HG03460 (cell line): ENCODE results near the gene RTN4R.
"Not testable (repeated sequence)": the region's sequence is repeated elsewhere in the genome, so short reads cannot be mapped to it uniquely, and the experiment has no call there.

Source experiments
- ATAC-seq: cut with Tn5 transposase; IDR thresholded peaks from one replicate; pipeline ENCODE4 v1.9.1; 2021; ENCODE audit not compliant: unreplicated experiment

The RTN4R gene

DNA sequence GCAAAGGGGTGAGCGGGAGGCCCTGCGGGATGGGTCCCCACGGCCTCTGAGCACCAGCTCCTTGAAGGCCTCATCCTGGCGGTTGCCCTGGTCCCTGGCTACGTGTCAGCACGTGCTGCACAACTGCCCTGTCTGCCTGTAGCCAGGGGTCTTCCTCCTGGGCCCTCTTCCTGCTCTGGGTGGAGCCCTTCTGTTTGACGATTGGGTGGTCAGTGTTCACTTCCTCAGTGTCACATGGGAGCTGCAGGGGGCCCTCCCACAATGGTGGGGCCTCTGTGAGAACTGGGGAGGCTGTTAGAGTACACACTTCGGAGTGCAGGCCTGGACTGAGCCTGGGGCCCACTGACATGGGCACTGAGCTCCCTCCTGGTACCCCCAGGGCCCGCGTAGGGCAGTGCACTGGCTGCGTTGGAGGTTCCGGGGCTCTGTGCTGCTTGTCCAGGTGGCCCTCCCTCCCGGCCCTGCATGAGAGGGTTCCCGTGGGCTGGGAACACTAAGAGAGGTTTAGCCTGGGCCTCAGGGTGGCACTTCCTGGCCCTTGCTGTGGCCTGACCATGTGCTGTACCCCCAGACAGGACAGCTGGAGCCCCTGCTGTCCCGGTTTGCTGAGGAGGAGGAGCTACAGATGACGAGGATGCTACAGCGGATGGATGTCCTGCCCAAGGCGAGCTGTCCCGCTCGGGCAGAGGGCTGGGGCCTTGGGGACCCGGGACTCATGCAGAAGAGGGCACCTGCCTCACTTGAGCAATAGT, 38.0 kb upstream of the RTN4R start:
- ATAC-seq, result no peak

DNA sequence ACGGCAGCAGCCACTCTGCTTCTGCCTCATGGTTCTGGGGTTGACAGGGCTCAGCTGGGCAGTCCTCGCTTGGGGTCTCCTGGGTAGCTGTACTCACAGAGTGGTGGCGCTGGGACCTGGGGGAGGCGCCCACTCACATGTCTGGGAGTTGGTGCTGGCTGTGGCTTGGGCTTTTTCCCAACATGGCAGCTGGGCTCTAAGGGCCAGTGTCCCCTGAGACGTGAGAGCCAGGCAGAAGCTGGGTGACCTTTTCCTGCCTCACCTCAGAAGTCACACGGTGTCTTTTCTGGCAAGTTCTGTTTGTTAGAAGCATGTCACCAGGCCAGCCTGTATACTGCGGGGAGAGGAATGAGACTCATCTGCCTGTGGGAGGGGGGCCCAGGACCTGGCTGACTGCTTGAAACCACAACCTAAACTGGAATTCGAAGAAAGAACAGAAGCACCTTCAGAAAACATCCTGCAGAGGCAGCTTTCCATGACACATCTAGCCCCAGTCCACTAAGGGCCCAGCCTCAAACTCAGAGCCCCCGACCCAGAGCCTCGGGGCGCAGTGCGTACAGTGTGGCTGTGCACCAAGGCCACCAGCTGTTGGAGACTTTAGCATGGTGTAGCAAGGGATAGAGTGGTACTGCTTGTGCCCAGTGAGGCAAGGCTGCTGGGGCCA, 37.2 kb upstream of the RTN4R start:
- not testable (repeated sequence) for ATAC-seq

DNA sequence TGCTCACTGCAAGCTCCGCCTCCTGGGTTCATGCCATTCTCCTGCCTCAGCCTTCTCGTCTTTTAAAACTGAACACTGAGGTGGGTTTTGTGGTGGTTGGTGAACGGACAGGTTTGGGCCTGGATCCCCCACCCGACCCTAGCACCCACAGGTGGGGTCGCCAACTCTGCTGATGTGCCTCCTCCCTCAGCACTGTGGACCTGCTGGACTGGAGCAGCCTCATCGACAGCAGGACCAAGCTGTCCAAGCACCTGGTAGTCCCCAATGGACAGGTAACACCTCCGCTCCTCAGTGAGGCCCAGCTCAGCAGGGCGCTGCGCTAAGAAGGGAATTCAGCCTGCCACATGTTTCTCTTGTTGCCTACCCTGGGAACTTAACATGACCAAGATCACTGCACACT, 36.5 kb upstream of the RTN4R start:
- no peak for ATAC-seq

DNA sequence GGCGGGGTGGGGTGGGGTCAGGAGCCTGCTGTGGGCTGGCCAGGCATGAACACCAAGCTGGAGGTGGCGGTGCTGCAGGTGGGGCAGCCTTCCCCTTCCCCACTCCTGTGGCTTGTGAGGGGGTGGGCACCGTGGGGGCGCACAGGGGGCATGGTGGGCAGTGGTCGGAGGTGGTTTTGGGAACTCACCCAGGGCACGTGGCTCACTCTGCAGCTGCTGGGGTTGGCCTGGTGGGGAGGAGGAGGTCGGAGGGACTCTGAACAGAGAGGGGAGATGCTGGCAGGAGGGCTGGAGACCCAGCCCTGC, 35.1 kb upstream of the RTN4R start:
- ATAC-seq, result not testable (repeated sequence)

DNA sequence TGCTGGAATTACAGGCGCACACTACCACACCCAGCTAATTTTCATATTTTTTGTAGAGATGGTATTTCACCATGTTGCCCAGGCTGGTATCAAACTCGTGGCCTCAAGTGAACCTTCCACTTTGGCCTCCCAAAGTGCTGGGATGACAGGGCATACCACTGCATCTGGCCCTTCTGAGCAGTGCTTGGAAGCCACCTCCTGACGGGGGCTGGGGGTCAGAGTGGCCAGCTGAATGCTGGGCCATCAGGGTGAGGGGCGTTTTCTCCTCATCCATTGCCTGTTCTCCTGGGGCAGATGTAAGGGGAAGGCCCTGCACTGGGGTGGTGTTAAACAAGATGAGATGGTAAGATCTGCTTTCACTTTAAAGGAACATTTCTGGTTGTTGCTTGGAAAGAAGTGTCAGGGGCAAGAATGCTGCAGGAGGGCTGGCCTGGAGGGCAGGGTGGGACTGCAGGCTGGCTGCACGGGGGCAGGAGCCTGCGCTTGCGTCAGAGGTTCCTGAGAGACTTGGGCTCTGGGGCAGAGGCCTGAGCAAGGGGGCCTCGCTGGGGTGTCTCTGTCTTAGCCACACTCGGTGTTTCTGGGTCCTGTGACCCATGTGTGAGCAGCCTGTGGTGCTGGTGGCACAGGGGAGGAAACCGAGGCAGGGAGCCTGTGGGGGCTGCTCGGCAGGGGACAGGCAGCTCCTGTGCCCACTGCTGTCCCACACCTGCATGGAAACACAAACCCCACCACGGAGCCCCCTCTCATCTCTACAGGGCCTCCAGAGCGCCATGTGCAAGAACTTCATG, 34.5 kb upstream of the RTN4R start:
- no peak for ATAC-seq

DNA sequence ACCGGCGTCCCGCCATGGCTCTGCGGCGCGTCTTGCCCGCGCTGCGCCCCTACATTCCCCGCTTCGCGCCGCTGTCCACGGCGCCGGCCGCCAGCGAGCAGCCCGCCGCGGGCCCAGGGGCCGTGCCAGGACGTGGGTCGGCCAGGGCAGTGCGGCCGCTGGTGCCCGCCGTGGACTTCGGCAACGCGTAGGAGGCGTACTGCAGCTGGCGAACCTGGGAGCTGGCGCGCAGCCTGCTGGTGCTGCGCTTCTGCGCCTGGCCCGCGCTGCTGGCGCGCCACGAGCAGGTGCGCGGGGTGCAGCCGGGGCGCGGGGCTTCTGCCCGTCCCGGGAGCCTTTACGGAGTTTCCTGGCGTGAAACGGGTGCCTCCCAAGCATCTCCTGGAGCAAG, 31.6 kb upstream of the RTN4R start:
- ATAC-seq, result peak; percentile 7

DNA sequence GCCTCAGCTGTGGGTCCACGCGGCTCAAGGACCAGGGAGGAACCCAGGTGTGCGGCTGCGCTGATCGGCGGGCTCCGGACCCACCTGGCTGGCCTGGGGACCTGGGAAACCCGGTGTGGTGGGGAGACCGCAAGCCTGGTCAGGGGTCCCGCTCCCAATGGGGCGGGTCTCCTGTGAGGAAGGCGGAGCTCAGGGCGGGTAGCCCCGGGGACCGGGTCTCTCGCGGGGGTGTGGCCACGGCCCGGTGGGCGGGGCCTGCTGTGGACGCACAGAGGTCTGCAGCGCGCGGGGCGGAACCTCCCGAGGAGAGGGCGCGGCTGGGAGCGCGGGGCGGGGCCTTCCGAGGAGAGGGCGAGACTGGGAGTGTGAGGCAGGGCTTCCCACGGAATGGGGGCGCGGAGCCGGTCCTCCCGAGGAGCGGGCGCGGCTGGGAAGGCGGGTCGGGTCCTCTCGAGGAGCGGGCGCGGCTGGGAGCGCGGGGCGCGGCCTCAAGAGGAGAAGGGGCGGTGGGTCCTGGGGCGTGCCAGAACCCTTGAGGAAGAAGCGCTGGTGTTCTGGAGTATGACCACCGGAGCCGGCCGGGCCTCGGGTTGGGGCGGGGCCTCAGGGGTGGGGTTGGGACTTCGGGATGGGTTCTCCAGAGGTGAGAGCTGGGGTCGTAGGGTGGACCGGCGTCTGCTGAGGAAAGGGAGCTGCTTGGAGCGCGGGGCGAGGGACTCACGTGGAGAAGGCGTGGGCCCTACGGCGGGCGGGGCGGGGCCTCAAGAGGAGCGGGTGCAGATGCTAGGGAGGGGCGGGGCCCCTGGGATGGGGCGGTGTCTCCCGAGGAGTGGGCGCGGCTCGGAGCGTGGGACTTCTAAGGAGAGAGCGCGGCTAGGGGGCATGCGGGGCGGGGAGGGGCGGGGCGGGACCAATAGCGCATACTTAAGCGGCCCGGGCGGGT, 31.0 kb upstream of the RTN4R start:
- ATAC-seq, result peak; percentile 79

DNA sequence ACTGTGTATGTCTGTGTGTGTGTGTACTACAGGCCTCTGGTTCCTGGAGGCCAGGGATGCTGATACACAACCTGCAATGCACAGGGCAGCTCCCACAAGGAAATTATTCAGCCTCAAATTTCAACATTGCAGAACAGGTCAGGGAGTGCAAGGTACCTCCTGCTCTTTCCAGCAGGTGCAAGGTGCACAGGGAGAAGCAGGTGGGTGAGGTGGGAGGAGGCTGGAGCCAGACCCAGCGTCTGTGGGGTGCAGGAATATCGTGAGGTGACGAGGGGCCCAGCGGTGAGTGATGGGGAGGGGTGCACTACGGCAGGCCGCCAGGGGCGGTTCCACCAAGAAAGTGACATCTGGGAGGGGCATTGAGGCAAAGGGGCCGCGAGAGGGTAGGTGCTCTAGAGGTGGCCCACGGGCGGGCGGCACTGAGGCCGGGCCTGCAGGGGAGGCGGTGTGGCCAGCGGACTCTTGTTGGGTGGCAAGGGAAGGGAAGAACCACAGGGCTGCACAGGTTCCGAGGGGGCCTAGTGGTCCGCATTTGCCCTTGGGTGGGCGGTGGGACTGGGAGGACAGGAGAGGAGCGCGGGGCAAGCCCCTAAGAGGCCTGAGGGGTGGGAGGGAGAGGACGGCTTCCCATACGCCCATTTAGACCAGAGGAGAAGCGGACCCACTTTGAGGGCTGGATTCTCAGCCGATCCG, 30.1 kb upstream of the RTN4R start:
- ATAC-seq, result no peak

DNA sequence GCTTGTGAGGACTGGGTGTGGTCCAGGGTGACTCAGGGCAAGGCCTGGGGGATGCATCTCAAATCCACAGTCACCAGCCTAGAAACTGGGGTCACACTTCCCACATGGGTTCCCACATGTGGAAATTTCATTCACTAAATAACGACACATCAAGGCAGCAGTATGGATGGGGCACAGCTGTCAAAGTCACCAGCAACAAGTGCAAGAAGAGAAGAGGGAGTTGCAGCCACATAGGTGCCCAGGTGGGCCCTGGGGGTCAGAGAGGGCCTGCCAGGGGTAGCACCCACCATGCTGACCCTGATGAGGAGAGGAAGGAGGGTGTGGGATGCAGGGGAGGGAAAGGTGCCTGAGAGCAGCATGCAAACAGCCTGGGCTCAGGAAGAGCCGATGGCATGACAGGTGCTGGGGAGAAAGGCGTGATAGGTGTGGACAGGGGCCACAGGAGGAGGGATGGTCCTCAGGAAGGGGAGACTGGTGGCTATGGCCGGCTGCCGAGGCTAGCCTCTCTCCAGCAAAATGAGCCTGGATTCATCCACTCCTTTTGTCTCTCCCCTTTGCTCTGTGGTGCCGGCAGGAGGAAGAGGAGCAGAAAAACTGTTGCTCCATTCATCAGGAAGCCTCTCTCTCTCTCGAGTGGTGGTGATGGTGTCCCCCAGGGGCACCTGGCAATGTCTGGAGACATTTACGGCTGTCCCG, 29.4 kb upstream of the RTN4R start:
- ATAC-seq, result no peak

DNA sequence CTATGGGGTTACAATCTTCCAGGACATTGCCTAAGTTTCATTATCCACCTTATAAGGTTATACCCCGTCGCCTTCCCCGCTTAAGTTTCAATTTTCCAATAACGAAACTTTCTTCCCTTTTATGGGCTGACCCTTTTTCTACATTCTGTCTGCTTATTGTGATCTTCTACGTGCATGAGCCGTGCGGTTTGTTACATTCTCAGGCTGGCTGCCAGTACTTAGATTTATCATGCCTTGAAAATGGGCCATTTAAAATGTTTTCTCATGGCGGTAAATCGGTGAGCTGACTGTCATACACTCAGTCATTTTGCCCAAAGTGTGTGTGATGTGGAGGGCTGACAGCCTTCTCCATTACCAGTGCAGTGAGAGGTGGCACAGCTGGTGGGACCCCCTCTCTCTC, 28.5 kb upstream of the RTN4R start:
- no peak for ATAC-seq

DNA sequence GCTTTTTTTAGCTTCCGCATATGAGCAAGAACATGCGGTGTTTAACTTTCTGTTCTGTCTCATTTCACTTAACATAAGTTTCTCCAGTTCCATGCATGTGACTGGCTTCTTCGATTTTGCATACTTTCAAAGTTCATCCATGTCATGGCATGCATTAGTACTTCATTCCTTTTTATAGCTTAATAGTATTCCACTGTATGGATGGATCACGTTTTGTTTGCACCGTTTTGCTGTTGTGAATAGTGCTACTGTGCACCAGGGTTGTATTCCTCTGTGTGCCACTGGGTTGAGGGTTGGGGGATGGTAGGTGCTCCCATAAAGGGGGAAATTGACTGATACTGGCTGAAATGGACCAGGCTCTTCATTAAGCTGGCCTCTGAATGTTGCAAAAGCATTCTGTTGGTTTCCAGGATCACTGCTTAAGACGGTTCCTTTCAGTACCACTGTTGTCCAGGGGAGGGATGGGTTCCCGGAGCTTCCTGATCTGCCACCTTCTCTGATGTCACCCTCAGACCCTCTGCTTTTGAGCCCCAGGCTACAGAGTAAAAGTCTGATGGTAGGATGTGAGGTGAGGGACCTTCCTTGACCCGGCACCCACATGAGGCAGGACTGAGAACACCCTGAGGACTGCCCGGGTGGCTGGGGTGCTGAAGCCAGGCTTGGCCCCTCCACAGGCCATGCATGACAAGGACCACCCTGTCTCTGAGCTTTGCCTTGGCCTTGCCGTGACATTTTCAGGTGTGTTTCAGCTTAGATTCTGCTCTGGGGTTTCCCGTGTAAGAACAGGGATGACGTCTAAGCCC, 27.3 kb upstream of the RTN4R start:
- ATAC-seq, result no peak

DNA sequence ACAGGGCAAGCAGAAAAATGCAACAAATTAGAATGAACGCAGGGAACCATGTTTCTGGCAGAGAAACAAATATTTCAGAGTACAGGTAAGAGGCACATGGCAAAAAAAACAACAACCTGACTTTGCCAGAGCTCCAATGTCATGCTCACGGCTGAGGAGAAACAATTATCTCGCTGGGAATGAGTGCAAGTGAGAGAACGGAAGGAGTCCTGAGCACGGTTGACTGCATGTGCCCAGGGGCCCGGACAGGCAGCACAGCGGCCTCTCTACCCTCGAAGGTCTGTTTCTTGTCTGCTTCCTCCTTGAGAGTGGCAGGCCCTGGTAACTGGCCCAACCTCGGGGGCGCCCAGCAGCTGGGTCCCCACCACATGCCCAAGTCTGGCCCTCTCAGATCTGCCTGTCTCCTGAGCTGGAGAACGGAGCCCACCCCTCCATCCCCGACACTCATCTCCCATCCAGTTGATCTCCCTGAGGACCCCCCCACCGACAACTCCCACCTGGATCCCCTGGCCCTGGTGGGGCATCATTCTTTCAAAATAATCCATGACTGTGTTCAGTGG, 24.6 kb upstream of the RTN4R start:
- no peak for ATAC-seq

DNA sequence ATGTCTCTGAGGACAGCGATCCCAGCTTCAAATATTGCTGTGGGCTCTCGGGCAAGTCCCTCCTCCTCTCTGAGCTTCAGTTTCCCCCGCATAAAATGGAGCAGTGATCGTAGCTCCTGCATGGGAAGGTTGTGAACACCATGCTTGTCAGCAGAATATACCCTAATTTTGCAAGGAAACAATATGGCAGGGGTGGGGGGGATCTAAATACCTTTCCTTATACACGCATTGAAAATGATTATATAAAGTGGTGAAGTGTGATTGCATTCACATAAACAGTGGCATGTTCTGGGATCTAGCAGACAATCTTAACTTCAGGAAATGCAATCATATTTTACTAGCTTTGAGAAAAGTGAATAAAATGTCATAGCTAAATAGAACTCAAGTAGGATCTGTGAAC, 24.0 kb upstream of the RTN4R start:
- no peak for ATAC-seq

DNA sequence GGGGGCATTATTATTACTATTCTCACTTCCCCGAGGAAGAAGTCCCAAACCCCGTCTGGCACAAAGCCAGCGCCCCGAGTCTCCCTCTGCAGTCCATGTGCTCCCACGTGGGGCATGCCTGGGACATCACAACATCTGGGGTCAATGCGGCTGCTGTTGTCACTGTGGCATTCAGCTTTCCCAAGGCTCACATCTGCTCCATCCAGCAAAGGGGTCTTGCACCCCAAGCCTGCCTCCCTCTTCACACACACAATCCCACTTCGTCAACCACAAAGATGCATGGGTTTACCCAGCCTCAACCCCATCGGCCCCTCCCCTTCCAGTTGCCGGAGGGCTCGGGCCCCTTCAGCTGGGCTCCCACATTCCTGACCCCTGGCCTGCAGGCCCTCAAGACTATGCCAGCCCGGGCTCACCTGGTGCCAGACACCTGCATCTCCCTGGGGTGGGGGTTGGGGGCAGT, 23.5 kb upstream of the RTN4R start:
- no peak for ATAC-seq

DNA sequence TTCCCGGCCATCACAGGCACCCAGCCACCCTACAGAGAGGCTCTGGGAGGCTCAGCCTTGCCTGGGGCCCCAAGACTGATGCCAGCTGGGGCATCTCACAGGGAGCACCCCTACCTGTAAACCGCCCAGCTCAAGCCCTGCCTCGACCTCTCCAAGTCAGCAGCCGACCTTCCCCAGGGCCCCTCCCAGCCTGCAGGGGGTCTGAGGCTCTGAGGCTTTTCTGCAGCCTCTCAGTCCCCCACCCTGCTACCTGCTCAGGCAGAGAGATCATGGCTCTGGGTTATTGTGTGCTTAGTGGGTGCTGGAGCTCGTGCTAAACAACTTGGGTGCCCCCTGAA, 23.1 kb upstream of the RTN4R start:
- ATAC-seq, result no peak

DNA sequence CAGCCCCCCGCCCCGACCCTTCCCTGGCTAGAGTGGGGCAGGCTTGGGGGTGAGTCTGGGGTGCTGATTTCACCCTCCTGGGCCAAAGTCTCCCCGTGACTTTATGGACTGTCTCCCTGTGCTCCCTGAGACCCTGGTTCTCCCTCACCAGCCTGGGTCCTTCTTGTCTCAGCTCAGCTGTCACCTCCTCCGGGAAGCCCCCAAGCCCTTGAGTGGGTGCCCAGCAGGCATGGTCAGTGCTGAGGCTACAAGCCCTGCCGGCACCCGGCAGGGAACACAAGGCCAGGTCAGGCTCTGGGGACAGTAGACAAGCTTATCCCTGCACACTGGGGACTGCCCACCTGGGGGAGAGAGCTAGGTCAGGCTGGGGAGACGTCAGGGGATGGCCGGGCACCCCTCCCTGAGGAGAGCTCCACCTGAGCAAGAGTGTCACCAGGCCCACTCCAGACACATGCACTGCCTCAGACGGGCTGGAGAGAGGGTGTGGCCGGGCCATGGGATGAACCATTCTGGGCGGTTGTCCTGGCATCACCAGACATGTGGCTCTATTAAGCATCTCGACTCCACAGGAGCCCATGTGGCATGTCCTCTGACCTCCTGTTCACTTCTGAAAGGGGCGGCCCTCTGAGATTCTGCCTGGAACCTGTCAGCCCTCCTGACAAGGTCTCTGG, 22.6 kb upstream of the RTN4R start:
- no peak for ATAC-seq

DNA sequence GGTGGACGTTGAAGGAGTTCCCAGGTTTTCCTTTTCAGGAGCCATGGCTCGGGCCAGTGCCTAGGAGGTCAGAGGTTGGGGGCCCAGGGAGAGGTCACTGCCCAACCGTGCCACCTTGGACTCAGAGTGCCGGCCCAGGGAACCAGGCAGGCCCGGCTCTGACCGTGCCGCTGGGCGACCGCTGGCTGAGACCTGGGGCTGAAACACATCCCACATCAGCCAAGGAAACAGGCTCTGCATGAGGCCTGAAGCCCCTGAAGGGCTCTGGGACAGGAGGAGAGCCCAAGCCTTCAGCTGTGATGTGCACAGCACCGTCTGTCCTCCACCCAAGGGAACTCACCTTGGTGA, 21.9 kb upstream of the RTN4R start:
- ATAC-seq, result no peak
